ENCODE measurements around the gene KCTD5. TPM values are rescaled to one million over a fixed set of nuclear protein-coding genes. Genes with fewer than 3 reads are reported as not detected.

KCTD5 gene
- total RNA-seq, 2 donors from 2014 or later: 24.1 to 55.0 TPM

DNA sequence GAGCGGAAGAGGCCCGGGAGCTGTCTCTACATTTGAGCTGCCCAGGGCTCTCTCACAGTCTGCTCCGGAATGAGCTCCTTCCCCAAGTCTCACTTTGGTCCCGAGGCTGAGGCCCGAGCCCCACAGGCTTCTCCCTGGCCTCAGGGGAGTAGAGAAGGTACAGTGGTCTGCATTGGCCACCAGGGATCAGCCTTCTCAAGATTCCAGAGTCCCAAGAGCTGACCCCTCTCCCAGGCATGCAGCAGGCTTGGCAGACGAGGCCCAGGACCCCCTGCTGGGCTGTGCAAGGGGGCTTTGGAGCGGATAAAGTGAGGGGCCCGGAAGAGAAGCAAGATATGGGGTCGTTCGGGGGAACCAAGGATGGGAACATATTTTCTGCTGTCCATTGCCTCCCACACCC is 34.6 kb downstream of the KCTD5 start:
- intact Hi-C loops (cut with DNase I): no loop called here
- DNase-seq (ENCODE audit: low spot score): no peak
- no peaks in the 10 kb centered on the region for H3K36me3 ChIP-seq
- H3K27ac ChIP-seq: no peak overlapping the region
- H3K9me3 ChIP-seq: no peaks in the 10 kb centered on the region
- 82% methylated on average over 10 of the region's 10 CpGs for WGBS
- no peaks in the 10 kb centered on the region for H3K4me1 ChIP-seq (replicated peaks)
- TF ChIP-seq, protein P1, sequence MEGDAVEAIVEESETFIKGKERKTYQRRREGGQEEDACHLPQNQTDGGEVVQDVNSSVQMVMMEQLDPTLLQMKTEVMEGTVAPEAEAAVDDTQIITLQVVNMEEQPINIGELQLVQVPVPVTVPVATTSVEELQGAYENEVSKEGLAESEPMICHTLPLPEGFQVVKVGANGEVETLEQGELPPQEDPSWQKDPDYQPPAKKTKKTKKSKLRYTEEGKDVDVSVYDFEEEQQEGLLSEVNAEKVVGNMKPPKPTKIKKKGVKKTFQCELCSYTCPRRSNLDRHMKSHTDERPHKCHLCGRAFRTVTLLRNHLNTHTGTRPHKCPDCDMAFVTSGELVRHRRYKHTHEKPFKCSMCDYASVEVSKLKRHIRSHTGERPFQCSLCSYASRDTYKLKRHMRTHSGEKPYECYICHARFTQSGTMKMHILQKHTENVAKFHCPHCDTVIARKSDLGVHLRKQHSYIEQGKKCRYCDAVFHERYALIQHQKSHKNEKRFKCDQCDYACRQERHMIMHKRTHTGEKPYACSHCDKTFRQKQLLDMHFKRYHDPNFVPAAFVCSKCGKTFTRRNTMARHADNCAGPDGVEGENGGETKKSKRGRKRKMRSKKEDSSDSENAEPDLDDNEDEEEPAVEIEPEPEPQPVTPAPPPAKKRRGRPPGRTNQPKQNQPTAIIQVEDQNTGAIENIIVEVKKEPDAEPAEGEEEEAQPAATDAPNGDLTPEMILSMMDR (IDR thresholded peaks at IDR 0.05): no peak
- TF ChIP-seq POLR2AphosphoS5 (IDR thresholded peaks at IDR 0.05): no peak
- TF ChIP-seq POLR2A (IDR thresholded peaks at IDR 0.05): no peak
- no peaks in the 10 kb centered on the region for H3K27me3 ChIP-seq (replicated peaks; ENCODE audit: insufficient read depth)
- H3K4me3 ChIP-seq: no peak overlapping the region

DNA sequence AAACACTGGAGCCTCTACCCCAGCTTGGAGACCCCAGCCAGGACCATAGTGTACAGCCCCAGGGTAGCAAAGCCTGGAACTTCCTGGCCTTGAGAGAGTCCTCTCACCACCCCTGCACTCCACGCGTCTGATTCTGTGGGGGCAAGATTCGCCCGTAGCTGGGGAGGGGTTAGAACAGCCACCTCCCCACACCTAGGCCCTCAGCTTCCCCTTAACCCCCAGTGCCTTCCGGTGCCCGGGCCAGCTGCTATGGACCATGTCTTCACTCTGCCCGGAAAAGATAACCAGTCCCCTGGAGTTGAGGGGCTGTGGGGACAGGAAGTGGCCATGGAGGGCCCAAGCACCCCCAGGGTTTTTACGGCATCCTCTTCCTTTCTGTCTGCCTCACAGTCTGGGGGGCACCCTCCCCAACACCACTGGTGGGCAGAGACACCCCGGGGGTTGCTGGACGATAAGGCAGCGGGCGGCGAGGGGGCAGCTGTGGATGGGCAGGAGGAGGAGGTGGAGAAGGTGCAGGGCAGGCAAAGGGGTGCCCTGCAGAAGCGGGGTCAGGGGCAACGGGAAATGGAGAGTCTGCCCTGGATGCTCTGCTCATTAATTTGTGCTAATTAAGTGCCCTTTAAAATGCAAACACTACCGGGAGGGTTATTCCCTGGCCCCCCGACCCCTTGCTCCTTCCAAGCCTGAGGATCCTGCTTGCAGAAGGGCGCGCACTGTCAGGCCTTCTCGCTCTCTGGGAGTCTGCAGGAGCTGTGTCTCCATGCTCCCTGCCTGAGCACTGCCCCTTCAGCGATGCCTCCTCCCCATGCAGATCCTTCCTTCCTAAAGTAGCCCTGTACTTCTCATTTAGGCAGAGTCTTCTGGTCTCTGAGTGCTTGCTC is 35.3 kb downstream of the KCTD5 start:
- no peaks in the 10 kb centered on the region for H3K36me3 ChIP-seq
- H3K4me3 ChIP-seq: no peak overlapping the region
- H3K4me1 ChIP-seq (replicated peaks): no peaks in the 10 kb centered on the region
- no peaks in the 10 kb centered on the region for H3K27me3 ChIP-seq (replicated peaks; ENCODE audit: insufficient read depth)
- no peak overlapping the region for H3K27ac ChIP-seq
- intact Hi-C loops (cut with DNase I): no loop called here
- TF ChIP-seq POLR2AphosphoS5 (IDR thresholded peaks at IDR 0.05) (no peak), POLR2A (IDR thresholded peaks at IDR 0.05) (no peak)
- TF ChIP-seq, protein P1 (IDR thresholded peaks at IDR 0.05): no peak
- WGBS: 84% methylated on average over 21 of the region's 21 CpGs
- H3K9me3 ChIP-seq: no peaks in the 10 kb centered on the region
- DNase-seq (ENCODE audit: low spot score): no peak

DNA sequence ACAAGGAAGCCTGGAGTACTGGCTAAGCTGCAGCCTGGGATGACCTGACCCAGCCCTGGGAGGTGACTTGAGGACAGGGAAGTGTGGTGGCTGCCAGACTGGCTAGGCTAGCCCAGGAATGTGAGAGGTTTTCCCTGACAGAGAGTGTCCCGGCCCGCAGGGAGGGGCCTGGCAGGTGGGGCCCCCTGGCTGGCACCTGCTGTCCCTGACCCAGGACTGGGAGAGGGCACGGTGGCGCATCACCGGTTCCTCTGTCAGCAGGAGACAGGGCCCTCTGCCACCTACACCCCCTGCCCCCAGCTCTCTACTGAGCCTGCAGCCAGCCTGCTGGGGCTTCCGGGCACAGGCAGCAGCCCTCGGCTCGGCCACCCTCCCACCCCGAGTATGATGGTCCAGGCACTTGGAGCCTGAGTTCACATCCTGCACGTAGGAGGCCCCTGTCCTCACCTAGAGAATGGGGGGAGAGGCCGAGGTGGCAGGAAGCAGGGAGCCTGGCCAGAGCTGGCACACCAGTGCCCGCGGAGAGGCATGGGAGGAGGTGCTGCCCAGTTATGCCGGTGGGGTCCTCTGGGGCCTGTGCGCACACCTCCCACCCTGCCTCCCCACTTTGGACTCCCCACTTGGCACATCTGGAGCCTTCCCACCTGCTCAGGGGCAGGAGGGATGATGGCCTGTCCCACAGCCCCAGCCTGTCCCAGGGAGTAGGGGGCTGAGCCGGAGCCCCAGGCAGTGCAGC is 37.2 kb downstream of the KCTD5 start:
- WGBS: 81% methylated on average over 13 of the region's 16 CpGs
- H3K27me3 ChIP-seq (replicated peaks; ENCODE audit: insufficient read depth): no peaks in the 10 kb centered on the region
- H3K36me3 ChIP-seq: no peaks in the 10 kb centered on the region
- H3K9me3 ChIP-seq: no peaks in the 10 kb centered on the region
- TF ChIP-seq POLR2AphosphoS5 (IDR thresholded peaks at IDR 0.05): no peak
- no peak for TF ChIP-seq POLR2A (IDR thresholded peaks at IDR 0.05)
- TF ChIP-seq, protein P1 (IDR thresholded peaks at IDR 0.05): no peak
- intact Hi-C loops (cut with DNase I): no loop called here
- DNase-seq (ENCODE audit: low spot score): no peak
- H3K4me1 ChIP-seq (replicated peaks): no peaks in the 10 kb centered on the region
- no peak overlapping the region for H3K27ac ChIP-seq
- no peak overlapping the region for H3K4me3 ChIP-seq

DNA sequence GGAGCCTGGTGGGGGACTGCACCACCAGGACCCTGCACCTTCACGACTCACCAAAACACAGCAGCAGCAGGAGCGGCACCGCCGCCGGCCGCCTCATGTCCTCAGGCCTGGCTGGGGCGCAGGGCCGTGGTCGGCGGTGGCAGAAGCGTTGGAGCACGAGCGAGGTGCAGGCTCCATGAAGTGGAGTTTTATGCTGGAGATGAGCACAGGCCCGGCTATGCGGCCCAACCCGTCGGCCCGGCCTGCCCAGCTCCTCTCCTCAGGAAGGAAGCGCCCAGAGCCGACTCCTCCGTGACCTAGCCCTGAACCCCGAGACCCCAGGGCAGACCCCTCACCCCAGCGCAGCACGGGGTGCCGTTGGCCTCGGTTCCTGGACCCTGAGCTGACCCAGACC is 37.7 kb downstream of the KCTD5 start, which contains the start of gene PRSS27:
Gene PRSS27 (minus strand): TSS at position 161 of the 394 bp plus-strand sequence. CDS start 64 bp downstream, at position 97.
- Histone ChIP-seq H3K9me3 (no peaks in the 10 kb centered on the region), H3K4me3 (peak within 1 kb of the TSS; percentile 67 to 80), H3K27me3 (replicated peaks; ENCODE audit: insufficient read depth) (no peaks in the 10 kb centered on the region), H3K36me3 (no peaks in the 10 kb centered on the region), H3K27ac (peak within 1 kb of the TSS; percentile 71 to 80), H3K4me1 (replicated peaks) (no peaks in the 10 kb centered on the region)
- WGBS: 67% methylated on average over 15 of the region's 26 CpGs
- intact Hi-C loops (cut with DNase I): no loop called here
- no peak for DNase-seq (ENCODE audit: low spot score)
- TF ChIP-seq POLR2A (IDR thresholded peaks at IDR 0.05) (no peak), POLR2AphosphoS5 (IDR thresholded peaks at IDR 0.05) (no peak)
- TF ChIP-seq, protein P1 (IDR thresholded peaks at IDR 0.05): no peak

All from prostate gland (tissue), 2 donors.